ENCODE data around the gene THRSP. TPM values are rescaled to one million over a fixed set of nuclear protein-coding genes. Genes with fewer than 3 reads are reported as not detected.
"Not testable (repeated sequence)": the region's sequence is repeated elsewhere in the genome, so short reads cannot be mapped to it uniquely, and the experiment has no call there.

Gene THRSP
- total RNA-seq, 1 donor from 2014 or later, result not detected

- Histone ChIP-seq H3K9me3 (no peaks in the 10 kb centered on the region), H3K27me3 (no peaks in the 10 kb centered on the region), H3K4me1 (peaks cover 0 to 2% of the 10 kb centered on the region in 2 donors), H3K27ac (peak within 1 kb of the TSS in 1 of 2 donors; percentile 4), H3K4me3 (peak within 1 kb of the TSS; percentile 50 to 63), H3K36me3 (no peaks in the 10 kb centered on the region)
- DNase-seq (ENCODE audit: low spot score in 2 of 2), result no peak
- intact Hi-C loops (cut with DNase I), result no loop called here
- TF ChIP-seq CTCF (IDR thresholded peaks at IDR 0.05), result no peak
Observed at GRCh38 chr11:78022397-78023396, 41.0 kb upstream of the THRSP start, which contains the start of gene KCTD14. TSS of gene KCTD14 (minus strand) at chr11:78023276. CDS start at chr11:78023249, 27 bp downstream.

- Histone ChIP-seq H3K9me3 (no peaks in the 10 kb centered on the region), H3K4me3 (peak overlapping the region; percentile 50 to 63), H3K36me3 (no peaks in the 10 kb centered on the region), H3K27ac (no peak overlapping the region), H3K4me1 (peaks cover 0 to 2% of the 10 kb centered on the region in 2 donors), H3K27me3 (no peaks in the 10 kb centered on the region)
- no peak for DNase-seq (ENCODE audit: low spot score in 2 of 2)
- intact Hi-C loops (cut with DNase I), result no loop called here
- no peak for TF ChIP-seq CTCF (IDR thresholded peaks at IDR 0.05)
Observed at GRCh38 chr11:78023426-78023825, 40.2 kb upstream of the THRSP start.

- DNase-seq (ENCODE audit: low spot score in 2 of 2), result no peak
- intact Hi-C loops (cut with DNase I), result no loop called here
- H3K36me3 ChIP-seq, result no peaks in the 10 kb centered on the region
- no peak overlapping the region for H3K27ac ChIP-seq
- peaks cover 0 to 2% of the 10 kb centered on the region in 2 donors for H3K4me1 ChIP-seq
- no peak overlapping the region for H3K4me3 ChIP-seq
- no peaks in the 10 kb centered on the region for H3K9me3 ChIP-seq
- no peaks in the 10 kb centered on the region for H3K27me3 ChIP-seq
- no peak for TF ChIP-seq CTCF (IDR thresholded peaks at IDR 0.05)
Observed at GRCh38 chr11:78025378-78025777, 38.3 kb upstream of the THRSP start.

GRCh38 chr11:78027759-78028158, 35.9 kb upstream of the THRSP start:
- no peak for DNase-seq (ENCODE audit: low spot score in 2 of 2)
- Histone ChIP-seq H3K4me3 (no peak overlapping the region), H3K36me3 (no peaks in the 10 kb centered on the region), H3K27me3 (no peaks in the 10 kb centered on the region), H3K4me1 (peaks cover 0 to 9% of the 10 kb centered on the region in 2 donors), H3K27ac (no peak overlapping the region), H3K9me3 (no peaks in the 10 kb centered on the region)
- intact Hi-C loops (cut with DNase I), result no loop called here
- no peak for TF ChIP-seq CTCF (IDR thresholded peaks at IDR 0.05)

GRCh38 chr11:78028423-78028822, 35.2 kb upstream of the THRSP start:
- intact Hi-C loops (cut with DNase I); H3K36me3 ChIP-seq; H3K4me1 ChIP-seq; DNase-seq (ENCODE audit: low spot score in 2 of 2); H3K27me3 ChIP-seq; H3K9me3 ChIP-seq; H3K27ac ChIP-seq; H3K4me3 ChIP-seq: not testable (repeated sequence)
